CD4-positive, alpha-beta memory T cell (primary cell): ENCODE data around the gene CA7. TPM values are rescaled to one million over a fixed set of nuclear protein-coding genes. Genes with fewer than 3 reads are reported as not detected.

Experiments
- CTCF ChIA-PET: fragments of 350-600 bp; sonication (Branson Sonifier 250); formaldehyde crosslinking; loops from one replicate; lab custom pipeline; 2021; ENCODE audit warnings: inconsistent platforms; ENCODE audit not compliant: partially characterized antibody; lab: Charles Lee
- POLR2A ChIA-PET: fragments of 350-600 bp; sonication (Branson Sonifier 250); formaldehyde crosslinking; loops from one replicate; lab custom pipeline; 2021; ENCODE audit not compliant: partially characterized antibody; lab: Charles Lee
- DNase-seq, 5 donors: peaks; one replicate each; pipeline versions ENCODE4 v3.0.0 to v3.0.0-alpha.2; 2020 to 2022; ENCODE audit warnings: mixed read lengths in 1 of 5
- H3K27ac ChIP-seq: one replicate; pipeline ENCODE4 v1.7.0; 2013; ENCODE audit warnings: low read depth, low read length
- H3K27me3 ChIP-seq: 2 replicates; pipeline ENCODE4 v1.7.0; 2013; ENCODE audit warnings: mild to moderate bottlenecking, low read length, moderate library complexity; ENCODE audit not compliant: insufficient read depth
- H3K36me3 ChIP-seq: 2 replicates; pipeline ENCODE4 v1.7.0; 2013; ENCODE audit warnings: mild to moderate bottlenecking, low read length, moderate library complexity; ENCODE audit not compliant: insufficient read depth
- H3K4me1 ChIP-seq: 2 replicates; pipeline ENCODE4 v1.7.0; 2013; ENCODE audit warnings: mild to moderate bottlenecking, low read length, moderate library complexity; ENCODE audit not compliant: insufficient read depth
- H3K4me3 ChIP-seq, 2 donors: one replicate each; pipeline ENCODE4 v1.7.0; 2013; ENCODE audit warnings: low read length in 2 of 2, mild to moderate bottlenecking in 1 of 2
- H3K9me3 ChIP-seq, 2 donors: one replicate each; pipeline ENCODE4 v1.7.0; 2013; ENCODE audit warnings: low read length in 2 of 2, control low read depth in 1 of 2; ENCODE audit not compliant: control insufficient read depth in 1 of 2
- H3K27ac Mint-ChIP-seq, 7 donors: one replicate each; pipeline ENCODE4 v1.8.0; 2020 to 2021; ENCODE audit warnings: mixed read lengths in 7 of 7, mild to moderate bottlenecking in 6 of 7, inconsistent platforms in 3 of 7, moderate library complexity in 3 of 7
- H3K27me3 Mint-ChIP-seq, 2 donors: one replicate each; pipeline ENCODE4 v1.8.0; 2020 to 2021; ENCODE audit warnings: mixed read lengths in 2 of 2
- H3K36me3 Mint-ChIP-seq, 2 donors: one replicate each; pipeline ENCODE4 v1.8.0; 2020 to 2021; ENCODE audit warnings: mixed read lengths in 2 of 2, inconsistent platforms in 1 of 2, mild to moderate bottlenecking in 1 of 2
- H3K4me1 Mint-ChIP-seq, 4 donors: one replicate each; pipeline ENCODE4 v1.8.0; 2020 to 2021; ENCODE audit warnings: mixed read lengths in 4 of 4, mild to moderate bottlenecking in 1 of 4
- H3K4me3 Mint-ChIP-seq, 8 donors: one replicate each; pipeline ENCODE4 v1.8.0; 2020 to 2021; ENCODE audit warnings: mixed read lengths in 8 of 8, mild to moderate bottlenecking in 7 of 8, moderate library complexity in 6 of 8, inconsistent platforms in 3 of 8
- H3K9me3 Mint-ChIP-seq, 8 donors: one replicate each; pipeline ENCODE4 v1.8.0; 2020 to 2021; ENCODE audit warnings: mixed read lengths in 8 of 8, mild to moderate bottlenecking in 5 of 8, inconsistent platforms in 3 of 8, moderate library complexity in 1 of 8
- intact Hi-C: fragments of 100-400 bp; cut with micrococcal nuclease; formaldehyde crosslinking; loops from one replicate; pipeline ENCODE4 v1.15.1; 2023
- polyA plus RNA-seq, 2 donors: library from polyadenylated mRNA; unstranded; fragments of 300-500 nt; fragmentation: Illumina TruSeq; gene quantifications; one replicate each; pipeline ENCODE4 v1.2.3, GENCODE V29; 2021
- total RNA-seq, 2 experiments: library from RNA; stranded (reverse); gene quantifications; one replicate each; pipeline ENCODE4 v1.2.3, GENCODE V29; 2021

Gene CA7
- total RNA-seq (not detected), polyA plus RNA-seq (not detected)

- intact Hi-C loops: no loop called here
- CTCF ChIA-PET: interaction anchor here (1.4 to 3.5 kb wide), 2 partner anchors 14 kb away, joined by 5 to 19 read pairs; partner anchors contain the start of gene NAE1
- H3K36me3 Mint-ChIP-seq: no peaks in the 10 kb centered on the region
- no peaks in the 10 kb centered on the region for H3K9me3 Mint-ChIP-seq
- Histone ChIP-seq H3K27me3 (peaks cover 17% of the 10 kb centered on the region), H3K36me3 (no peaks in the 10 kb centered on the region), H3K4me1 (no peaks in the 10 kb centered on the region), H3K27ac (no peak within 1 kb of the TSS), H3K4me3 (no peak within 1 kb of the TSS), H3K9me3 (no peaks in the 10 kb centered on the region)
- H3K27me3 Mint-ChIP-seq: peaks cover 31 to 33% of the 10 kb centered on the region in 2 donors
- H3K4me3 Mint-ChIP-seq: peak within 1 kb of the TSS in 7 of 8 donors; percentile 27 to 80 (median 68)
- H3K27ac Mint-ChIP-seq: no peak within 1 kb of the TSS
- H3K4me1 Mint-ChIP-seq: peaks cover 2 to 10% (median 8%) of the 10 kb centered on the region in 4 donors
- POLR2A ChIA-PET: no interaction called here
- no peak for DNase-seq
Measured at GRCh38 chr16:66844342-66845079, at the start of gene CA7. Gene CA7 (plus strand): TSS chr16:66844414. CDS start chr16:66844488, 74 bp downstream.

DNA sequence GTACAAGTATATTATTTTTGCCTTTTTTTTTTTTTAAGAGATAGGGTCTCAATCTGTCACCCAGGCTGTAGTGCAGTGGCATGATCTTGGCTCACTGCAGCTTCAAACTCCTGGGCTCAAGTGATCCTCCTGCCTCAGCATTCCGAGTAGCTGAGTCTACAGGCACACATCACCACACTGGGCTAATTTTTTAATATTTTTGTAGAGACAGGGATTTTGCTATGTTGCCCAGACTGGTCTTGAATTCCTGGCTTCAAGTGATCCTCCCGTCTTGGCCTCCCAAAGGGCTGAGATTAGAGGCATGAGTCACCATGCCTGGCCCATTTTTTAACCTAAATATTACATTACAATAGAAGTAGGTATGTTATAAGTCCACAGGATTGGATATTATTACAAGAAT is 46.1 kb upstream of the CA7 start:
- Mint-ChIP-seq H3K9me3 (peaks cover 0 to 2% (median 0%) of the 10 kb centered on the region in 8 donors), H3K4me1 (peaks cover 0 to 1% (median 0%) of the 10 kb centered on the region in 4 donors), H3K27ac (no peak overlapping the region), H3K4me3 (no peak overlapping the region), H3K27me3 (no peaks in the 10 kb centered on the region), H3K36me3 (peaks cover 8 to 9% of the 10 kb centered on the region in 2 donors)
- ChIA-PET POLR2A (no interaction called here), CTCF (no interaction called here)
- intact Hi-C loops: no loop called here
- Histone ChIP-seq H3K4me1 (no peaks in the 10 kb centered on the region), H3K9me3 (no peaks in the 10 kb centered on the region), H3K27me3 (no peaks in the 10 kb centered on the region), H3K36me3 (peaks cover 3% of the 10 kb centered on the region), H3K27ac (no peak overlapping the region), H3K4me3 (no peak overlapping the region)
- DNase-seq: no peak

GRCh38 chr16:66800856-66801255 is 43.4 kb upstream of the CA7 start:
- H3K4me1 Mint-ChIP-seq: peaks cover 0 to under 1% (median 0%) of the 10 kb centered on the region in 4 donors
- Histone ChIP-seq H3K27ac (no peak overlapping the region), H3K36me3 (peaks cover 25% of the 10 kb centered on the region), H3K4me3 (no peak overlapping the region), H3K4me1 (no peaks in the 10 kb centered on the region), H3K9me3 (no peaks in the 10 kb centered on the region), H3K27me3 (no peaks in the 10 kb centered on the region)
- DNase-seq: no peak
- no peaks in the 10 kb centered on the region for H3K9me3 Mint-ChIP-seq
- H3K4me3 Mint-ChIP-seq: no peak overlapping the region
- ChIA-PET CTCF (interaction anchor here (0.7 to 1.6 kb wide), 2 partner anchors 23 to 50 kb away, joined by 3 read pairs; no protein-coding TSS in a partner anchor), POLR2A (no interaction called here)
- no peaks in the 10 kb centered on the region for H3K27me3 Mint-ChIP-seq
- intact Hi-C loops: no loop called here
- peaks cover 30 to 34% of the 10 kb centered on the region in 2 donors for H3K36me3 Mint-ChIP-seq
- no peak overlapping the region for H3K27ac Mint-ChIP-seq

DNA sequence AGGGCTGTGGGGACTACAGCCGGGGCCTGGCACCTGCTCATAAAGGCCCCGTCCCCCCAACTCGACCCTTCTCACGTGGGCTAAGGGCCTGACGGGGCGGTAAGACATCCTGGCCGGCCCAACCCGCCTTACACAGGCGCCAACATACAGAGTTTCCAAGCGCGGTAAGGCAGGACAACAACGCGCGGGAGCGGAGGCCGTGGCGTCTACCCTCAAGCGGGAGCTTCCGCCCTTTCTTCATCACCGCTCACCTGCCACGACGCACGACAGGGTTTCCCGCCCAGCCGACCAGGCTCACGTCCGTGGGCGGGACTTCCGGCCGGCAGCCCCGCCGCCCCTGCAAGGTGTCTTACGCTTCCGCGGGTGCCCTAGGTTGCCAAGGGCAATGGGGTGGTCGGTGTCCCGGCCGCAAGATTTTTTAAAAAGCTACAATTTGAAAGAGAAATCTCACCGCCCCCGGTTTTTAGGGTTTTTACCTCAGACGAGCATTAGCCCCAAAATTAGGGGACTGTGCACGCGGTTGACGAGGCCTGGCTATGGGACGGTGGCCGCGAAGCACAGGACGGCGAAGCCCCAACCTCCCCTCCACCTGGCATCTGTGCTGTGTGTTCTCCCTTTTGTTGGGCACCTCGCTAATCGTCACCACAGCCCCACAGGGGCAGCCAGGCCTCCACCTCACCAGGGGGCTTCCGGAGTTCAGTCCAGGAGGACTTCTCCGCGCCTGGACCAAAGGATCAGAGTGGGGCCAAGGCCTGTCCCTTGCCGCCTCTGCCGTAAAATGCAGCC is 42.7 kb upstream of the CA7 start, which contains the start of gene TERB1:
Gene TERB1, minus strand, starts transcription at position 265 of the 786 bp plus-strand sequence. CDS start 4,786 bp downstream, outside the sequence.
- CTCF ChIA-PET: no interaction called here
- H3K36me3 Mint-ChIP-seq: peaks cover 31 to 35% of the 10 kb centered on the region in 2 donors
- H3K27ac Mint-ChIP-seq: no peak within 1 kb of the TSS
- H3K4me1 Mint-ChIP-seq: no peaks in the 10 kb centered on the region
- H3K4me3 Mint-ChIP-seq: no peak within 1 kb of the TSS
- peak in 1 of 5 donors; percentile 32 for DNase-seq
- no peaks in the 10 kb centered on the region for H3K27me3 Mint-ChIP-seq
- Histone ChIP-seq H3K9me3 (no peaks in the 10 kb centered on the region), H3K4me3 (no peak within 1 kb of the TSS), H3K4me1 (no peaks in the 10 kb centered on the region), H3K27ac (no peak within 1 kb of the TSS), H3K36me3 (peaks cover 27% of the 10 kb centered on the region), H3K27me3 (no peaks in the 10 kb centered on the region)
- intact Hi-C loops: no loop called here
- POLR2A ChIA-PET: interaction anchor here (0.6 kb wide), 1 partner anchor 29 kb away, joined by 3 read pairs; no protein-coding TSS in a partner anchor
- no peaks in the 10 kb centered on the region for H3K9me3 Mint-ChIP-seq

DNA sequence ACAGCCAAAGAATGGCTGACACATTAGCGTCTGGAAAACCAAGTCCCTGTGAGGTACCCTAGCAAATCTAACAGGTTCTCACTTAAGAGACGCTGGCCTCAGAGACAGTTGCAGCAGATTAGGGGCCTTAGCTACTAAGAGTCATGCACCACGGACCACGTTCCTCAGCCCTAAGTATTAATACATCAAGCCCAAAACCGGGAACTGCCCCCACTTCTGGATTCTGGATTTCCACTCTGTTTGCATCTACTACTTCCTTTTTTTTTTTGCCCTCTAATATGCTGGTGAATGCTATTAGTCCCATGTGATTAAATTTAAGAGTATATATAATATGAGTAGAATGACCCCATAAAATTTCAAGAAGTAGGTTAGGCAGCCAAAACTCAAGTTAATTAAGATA is 42.1 kb upstream of the CA7 start:
- Histone ChIP-seq H3K27ac (no peak overlapping the region), H3K9me3 (no peaks in the 10 kb centered on the region), H3K27me3 (no peaks in the 10 kb centered on the region), H3K36me3 (peaks cover 32% of the 10 kb centered on the region), H3K4me3 (no peak overlapping the region), H3K4me1 (no peaks in the 10 kb centered on the region)
- Mint-ChIP-seq H3K4me1 (no peaks in the 10 kb centered on the region), H3K9me3 (no peaks in the 10 kb centered on the region), H3K4me3 (no peak overlapping the region), H3K27me3 (no peaks in the 10 kb centered on the region), H3K36me3 (peaks cover 37 to 41% of the 10 kb centered on the region in 2 donors), H3K27ac (no peak overlapping the region)
- ChIA-PET POLR2A (interaction anchor here (0.6 kb wide), 1 partner anchor 68 kb away, joined by 3 read pairs; no protein-coding TSS in a partner anchor), CTCF (no interaction called here)
- no peak for DNase-seq
- intact Hi-C loops: no loop called here

DNA sequence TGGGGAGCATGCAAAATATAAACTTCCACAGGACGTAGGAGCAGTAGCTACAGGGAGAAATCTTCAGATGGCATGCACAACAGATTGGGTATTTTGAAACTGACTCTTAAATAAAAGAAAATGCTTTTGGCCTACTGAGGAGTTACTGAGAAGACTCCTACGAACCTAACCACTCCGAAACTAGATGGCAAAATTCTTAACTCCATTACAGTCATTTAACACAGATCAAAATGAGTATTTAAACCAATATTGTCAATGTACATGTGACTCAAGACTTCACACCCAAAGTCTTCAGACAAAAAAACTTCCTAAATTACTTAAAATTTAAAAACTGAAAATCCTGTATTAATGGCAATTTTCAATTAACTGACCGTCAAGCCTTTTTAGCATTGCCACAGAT is 34.4 kb upstream of the CA7 start:
- Histone ChIP-seq H3K4me3 (no peak overlapping the region), H3K9me3 (no peaks in the 10 kb centered on the region), H3K4me1 (no peaks in the 10 kb centered on the region), H3K27me3 (no peaks in the 10 kb centered on the region), H3K36me3 (peaks cover 59% of the 10 kb centered on the region), H3K27ac (no peak overlapping the region)
- Mint-ChIP-seq H3K36me3 (peaks cover 56 to 79% of the 10 kb centered on the region in 2 donors), H3K4me3 (no peak overlapping the region), H3K9me3 (no peaks in the 10 kb centered on the region), H3K27ac (no peak overlapping the region), H3K27me3 (no peaks in the 10 kb centered on the region), H3K4me1 (no peaks in the 10 kb centered on the region)
- POLR2A ChIA-PET: interaction anchor here (2.4 kb wide), 1 partner anchor 21 kb away, joined by 8 read pairs; the partner anchor contains the start of gene NAE1
- intact Hi-C loops: no loop called here
- no peak for DNase-seq
- CTCF ChIA-PET: interaction anchor here (0.6 kb wide), 1 partner anchor 403 kb away, joined by 3 read pairs; no protein-coding TSS in a partner anchor

DNA sequence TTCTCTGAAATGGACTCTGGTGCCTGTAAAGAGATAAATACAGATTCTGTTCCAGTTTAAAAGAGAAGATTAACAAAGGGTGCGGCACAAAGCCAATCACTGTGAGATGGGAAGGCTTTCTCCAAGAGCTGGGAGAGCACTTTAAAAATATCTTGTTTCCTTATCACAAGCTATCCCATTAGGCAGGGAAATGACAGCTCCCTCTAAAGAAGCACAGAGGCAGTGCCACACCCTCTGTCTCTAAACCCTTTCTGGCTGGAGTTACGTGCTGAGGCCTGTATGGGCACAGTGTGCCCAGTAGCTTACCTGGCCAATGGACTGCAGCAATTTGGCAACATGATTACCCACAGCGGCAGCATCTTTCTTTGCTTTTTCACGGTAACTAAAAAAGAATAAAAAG is 33.8 kb upstream of the CA7 start:
- no peak overlapping the region for H3K4me3 ChIP-seq
- H3K4me1 ChIP-seq: no peaks in the 10 kb centered on the region
- H3K36me3 ChIP-seq: peaks cover 54% of the 10 kb centered on the region
- H3K4me1 Mint-ChIP-seq: no peaks in the 10 kb centered on the region
- ChIA-PET CTCF (interaction anchor here (0.6 kb wide), 1 partner anchor 404 kb away, joined by 3 read pairs; no protein-coding TSS in a partner anchor), POLR2A (interaction anchor here (2.4 kb wide), 1 partner anchor 20 kb away, joined by 8 read pairs; the partner anchor contains the start of gene NAE1)
- H3K27ac Mint-ChIP-seq: no peak overlapping the region
- no peak overlapping the region for H3K27ac ChIP-seq
- DNase-seq: no peak
- intact Hi-C loops: no loop called here
- no peaks in the 10 kb centered on the region for H3K27me3 ChIP-seq
- H3K9me3 Mint-ChIP-seq: no peaks in the 10 kb centered on the region
- no peaks in the 10 kb centered on the region for H3K27me3 Mint-ChIP-seq
- no peaks in the 10 kb centered on the region for H3K9me3 ChIP-seq
- H3K4me3 Mint-ChIP-seq: no peak overlapping the region
- H3K36me3 Mint-ChIP-seq: peaks cover 56 to 79% of the 10 kb centered on the region in 2 donors
